ELR (cell line): ENCODE data around the gene FAM234A.
A peak's percentile ranks its signal among the peaks of the same experiment; 100 is the strongest.
"Not testable (repeated sequence)": the region's sequence is repeated elsewhere in the genome, so short reads cannot be mapped to it uniquely, and the experiment has no call there.

Experiments
- DNase-seq: peaks from one replicate; pipeline ENCODE4 v3.0.0-alpha.2; 2015; ENCODE audit warnings: low read depth

The FAM234A gene

DNA sequence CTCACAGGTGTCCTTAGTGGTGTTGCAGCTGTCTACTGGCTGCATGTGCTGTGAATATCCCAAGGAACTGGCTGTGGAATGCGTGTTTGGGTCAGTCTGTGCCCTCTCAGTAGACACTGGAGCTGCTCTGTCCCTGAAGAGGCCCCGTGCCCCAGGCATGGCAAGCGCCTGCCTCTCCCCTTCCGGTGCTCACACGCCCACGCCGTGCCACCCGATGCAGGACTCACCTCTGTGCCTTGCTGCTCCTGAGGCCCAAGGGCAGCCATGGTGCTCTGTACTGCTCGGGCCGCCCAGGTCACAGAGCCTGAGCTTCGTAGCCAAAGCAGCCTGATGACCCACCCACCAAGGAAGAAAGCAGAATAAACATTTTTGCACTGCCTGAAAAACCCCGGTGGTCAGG, 31.1 kb downstream of the FAM234A start:
- no peak for DNase-seq

DNA sequence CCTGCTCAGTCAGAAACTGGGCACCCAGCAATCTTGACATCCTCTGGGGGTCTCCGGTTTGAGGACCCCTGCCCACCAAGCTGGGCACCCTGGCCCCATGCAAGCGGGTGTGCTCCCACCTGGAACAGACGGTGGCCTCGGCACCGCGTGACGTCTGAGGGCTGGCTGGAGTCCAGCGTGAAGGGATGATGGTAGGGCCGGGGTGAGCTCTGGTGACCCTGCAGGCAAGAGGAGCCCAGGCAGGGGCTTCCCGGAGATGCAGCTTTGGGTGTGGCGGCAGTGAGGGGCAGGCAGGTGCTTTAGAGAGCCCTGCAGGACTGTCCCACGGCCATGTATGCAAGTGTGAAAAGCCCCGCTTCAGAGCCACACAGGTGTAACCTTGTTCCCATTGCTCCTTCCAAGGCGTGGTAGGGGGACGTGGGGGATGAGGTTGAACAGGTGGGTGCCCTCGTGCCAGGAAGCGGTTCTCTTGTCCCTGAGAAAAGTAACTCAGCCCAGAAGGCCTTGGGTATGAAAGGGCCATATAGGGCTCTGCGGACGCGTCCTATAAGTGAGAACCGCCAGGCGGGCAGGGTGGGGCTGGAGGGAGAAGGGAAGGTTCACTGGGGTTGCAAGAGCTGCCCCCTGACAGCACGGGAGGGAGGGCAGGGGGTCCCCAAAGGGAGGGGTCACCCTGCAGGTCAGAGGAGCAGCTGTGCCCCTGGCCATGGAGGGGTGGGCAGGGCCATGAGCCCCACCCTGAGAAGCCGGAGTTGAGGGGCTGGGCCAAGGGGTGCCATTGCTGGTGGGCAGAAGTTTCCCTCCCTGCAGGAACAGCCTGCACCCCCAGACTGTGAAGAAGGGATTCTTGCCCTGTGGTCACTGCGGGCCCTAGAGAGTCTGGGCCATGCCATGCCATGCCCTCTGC, 31.9 kb downstream of the FAM234A start:
- DNase-seq: no peak

DNA sequence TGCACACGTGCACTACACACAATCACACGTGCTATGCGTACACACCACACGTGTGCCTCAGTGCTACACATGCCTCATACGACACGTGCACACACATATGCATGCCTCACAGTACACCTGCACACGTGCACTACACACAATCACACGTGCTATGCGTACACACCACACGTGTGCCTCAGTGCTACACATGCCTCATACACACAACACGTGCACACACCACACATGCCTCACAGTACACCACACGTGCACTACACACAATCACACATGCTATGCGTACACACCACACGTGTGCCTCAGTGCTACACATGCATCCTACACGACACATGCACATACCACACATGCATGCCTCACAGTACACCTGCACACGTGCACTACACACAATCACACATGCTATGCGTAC, 32.9 kb downstream of the FAM234A start:
- DNase-seq: not testable (repeated sequence)

DNA sequence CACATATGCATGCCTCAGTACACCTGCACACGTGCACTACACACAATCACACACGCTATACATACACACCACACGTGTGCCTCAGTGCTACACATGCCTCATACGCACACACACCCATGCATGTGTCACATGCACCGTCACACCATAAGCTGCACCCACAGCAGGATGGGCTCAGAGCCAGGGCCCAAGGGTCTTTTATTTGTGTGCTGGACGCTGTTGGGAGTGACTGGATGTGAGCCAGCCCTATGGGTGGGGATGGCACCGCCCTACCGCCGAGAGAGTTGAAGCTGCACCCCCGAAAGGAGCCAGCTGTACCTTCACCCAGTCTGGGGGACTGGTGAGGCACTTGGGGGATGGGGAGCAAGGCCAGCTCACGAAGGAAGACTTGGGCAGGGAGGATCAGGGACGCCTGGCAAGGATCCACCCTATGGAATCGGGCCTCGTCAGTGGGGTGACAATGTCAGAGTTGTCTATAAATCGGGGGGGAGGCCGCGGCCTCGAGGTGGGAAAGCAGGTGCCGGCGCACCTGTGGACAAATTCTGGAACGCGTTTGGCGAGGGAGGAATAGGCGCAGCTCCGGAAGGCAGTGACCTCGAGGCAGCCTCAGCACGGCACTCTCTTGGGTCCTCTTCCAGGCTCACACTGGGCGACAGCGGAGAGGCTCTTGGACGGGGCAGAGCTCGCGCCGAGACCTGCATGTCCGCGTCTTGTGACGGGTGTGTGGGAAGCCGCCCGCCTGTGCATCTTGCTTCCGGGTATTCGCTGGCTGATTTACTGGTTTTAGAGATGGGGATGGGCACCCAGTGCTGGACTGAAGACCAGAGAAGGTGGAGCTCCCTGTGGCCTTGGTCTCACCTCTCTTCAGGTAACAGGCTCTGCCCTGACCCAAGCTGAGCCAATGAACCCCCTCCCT, 33.8 kb downstream of the FAM234A start:
- DNase-seq: no peak

DNA sequence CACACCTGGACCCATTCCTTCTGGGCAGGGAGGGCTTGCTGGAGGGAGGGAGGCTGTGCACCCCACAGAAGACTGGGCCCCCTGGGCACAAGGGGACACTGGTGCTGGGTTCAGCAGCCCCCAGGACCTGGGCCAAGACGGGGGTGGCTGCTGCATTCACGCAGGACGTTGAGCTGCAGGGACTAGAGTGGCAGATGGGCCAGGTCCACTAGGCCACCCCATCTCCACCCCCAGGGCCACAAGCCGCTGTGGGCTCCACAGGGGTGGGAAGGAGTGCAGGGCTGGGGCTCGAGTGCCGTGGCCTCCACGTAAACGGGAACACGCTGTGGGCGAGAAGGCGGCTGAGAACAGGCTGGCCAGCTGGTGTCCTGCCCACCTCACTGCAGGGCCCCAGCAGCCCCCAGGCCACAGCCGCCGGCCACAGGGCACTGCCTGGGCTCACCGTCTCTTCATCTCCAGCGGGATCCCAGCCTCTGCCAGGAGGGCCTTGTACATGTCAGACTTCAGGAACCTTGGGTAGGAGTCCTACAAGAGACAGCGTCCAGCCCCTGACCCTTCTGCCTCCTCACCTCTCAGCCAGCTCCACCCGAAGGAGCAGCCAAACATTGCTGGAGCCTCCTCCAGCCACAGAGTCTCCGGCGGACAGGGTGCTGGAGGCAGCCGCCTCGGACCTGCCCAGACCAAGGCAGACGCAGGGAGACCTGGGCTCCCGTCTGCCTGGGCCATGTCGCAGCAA, 34.6 kb downstream of the FAM234A start:
- DNase-seq: no peak

DNA sequence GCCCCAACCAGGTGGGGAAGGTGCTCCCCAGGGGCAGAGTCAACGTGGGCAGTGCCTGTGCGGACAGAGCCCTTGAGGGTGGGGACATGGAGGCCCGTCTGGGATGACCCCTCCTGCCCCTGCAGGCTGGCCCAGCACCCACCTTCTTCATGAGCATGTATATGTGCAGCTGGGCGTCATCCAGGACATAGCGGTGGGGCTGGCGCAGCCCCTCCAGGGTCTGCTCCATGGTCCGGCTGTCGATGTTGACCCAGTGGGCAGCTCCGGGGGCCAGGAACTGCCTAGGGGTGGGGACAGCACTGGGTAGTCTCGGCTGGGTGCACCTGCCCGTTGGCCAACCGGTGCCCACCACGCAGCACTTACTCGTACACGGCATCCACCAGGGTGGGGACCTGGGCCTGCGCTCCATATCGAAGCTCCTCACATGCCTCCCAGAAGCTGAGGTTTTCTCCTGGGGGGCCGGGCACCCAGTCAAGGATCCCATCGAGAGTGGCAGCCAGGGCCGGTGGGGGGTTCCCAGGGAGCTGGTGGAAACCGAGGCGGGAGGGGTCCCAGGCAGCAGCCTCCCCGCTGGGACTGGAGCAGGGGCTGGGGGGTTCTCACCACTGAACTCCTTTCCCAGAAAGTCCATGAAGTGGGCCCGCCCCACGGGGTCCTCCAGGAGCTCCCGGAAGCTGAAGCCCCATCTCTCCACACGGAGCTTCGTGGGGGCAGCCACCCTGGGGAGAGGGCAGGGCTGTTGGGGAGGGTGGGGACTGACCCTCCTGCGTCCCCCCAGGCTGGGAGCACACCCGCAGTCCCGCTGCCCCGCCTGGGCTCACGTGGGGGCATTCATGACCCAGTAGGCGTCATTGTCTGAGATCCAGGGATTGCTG, 36.0 kb downstream of the FAM234A start:
- no peak for DNase-seq

DNA sequence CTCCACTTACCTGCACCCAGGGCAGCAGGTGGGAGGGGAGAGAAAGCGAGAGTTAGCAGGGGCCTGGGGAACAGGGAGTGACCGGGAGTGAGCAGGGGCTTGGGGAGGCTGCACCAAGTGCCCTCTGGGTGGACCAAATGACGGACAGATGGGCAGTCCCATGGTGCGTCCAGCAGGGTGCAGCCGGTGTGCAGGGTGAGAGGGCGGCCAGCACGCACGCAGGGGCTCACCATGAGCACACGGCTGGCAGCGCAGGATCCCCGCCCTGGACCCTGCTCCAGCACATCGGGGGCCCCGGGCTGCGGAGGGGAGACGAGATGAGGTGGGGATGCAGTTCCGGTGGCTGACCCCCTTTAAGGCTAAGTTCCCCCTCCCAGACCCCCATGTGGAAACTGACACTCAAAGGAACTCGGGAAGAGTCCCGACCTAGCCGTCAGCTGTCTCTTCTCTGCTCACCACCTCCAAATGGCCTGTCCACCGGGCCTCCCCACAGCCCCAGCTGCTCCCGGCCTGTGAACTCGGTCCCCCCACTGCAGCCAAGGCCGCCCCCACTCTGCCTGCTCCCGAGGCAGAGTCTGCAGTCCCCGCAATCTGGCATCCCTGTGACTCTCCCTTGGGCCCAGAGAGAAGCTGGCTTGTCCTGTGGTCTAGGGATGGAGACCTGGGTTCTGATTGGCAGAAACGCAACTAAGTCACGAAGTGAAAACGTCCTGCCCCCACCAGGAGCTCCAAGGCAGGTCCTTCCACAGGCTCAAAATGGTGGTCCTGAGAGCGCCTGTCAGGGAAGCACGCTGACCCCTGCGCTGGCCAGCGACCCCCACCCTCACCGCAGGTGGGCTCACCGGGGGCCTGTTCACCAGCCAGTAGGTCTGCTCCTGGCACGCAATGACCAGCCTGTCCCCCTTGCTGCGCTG, 38.3 kb downstream of the FAM234A start:
- DNase-seq: no peak

DNA sequence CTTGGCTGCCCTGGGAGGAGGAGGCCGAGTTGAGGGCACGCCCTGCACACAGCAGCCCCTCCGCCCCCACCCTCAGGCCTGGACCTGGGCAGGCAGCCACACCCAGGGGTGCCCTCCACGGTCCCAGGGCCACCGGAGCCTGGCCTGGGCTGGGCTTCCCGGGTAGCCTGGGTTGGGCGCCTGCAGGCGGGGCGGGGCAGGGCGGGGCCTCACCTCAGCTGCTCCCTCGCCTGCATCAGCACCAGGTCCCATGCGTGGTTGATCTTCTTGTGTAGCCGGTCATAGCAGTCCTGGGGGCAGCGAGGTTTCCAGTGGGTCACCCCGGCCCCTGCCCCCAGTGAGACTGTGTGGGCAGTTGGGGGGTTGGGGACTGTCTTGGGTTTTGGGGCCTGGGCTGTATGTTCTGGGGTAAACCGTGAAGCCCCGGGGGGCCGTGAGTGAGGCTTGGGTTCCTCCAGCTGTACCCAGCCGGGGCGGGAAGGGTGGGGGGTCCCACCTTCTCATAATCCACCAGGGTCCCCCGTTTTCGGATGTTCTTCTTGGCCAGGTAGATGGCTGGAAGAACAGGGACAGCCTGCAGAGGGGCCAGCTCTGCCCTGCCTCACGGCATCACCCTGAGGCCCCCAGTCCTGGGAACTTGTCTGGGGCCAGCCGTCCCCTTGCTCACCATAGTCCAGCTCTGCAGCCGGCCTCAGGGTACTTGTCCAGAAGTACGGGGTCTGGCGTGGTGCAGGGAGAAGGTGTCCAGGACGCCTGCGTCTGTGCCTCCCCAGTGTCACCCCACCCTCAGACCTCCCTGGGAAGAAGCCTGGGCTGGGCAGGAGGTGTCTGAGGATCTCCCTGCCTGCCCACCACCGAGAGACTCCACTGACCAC, 39.2 kb downstream of the FAM234A start:
- no peak for DNase-seq

DNA sequence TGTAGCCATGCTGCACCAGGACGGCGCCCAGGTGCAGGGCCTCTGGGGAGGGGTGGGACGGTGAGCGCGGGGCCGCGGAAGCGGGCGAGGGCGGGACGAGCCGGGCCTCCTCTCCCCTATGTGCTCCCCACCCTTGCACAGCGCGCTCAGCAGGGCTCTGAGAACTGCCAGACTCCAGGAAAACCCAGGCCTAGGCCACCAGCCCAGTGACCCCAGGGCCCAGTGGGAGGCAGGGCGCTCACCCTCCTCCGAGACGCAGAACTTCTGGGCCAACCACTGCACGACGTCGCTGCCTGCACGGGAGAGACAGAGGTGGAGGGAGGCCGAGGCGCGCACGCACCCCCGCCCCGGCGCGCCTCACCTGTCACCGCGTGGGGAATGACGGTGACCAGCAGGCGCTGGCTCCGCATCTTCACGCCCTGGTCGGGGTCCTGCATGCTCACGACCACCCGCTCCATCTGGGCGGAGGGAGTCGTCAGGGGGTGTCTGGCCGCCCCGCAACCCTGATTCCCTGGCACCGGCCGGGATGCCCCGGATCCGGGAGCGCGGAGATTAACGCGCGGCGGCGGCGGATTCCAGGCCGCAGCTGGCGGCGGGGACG, 40.5 kb downstream of the FAM234A start:
- no peak for DNase-seq

DNA sequence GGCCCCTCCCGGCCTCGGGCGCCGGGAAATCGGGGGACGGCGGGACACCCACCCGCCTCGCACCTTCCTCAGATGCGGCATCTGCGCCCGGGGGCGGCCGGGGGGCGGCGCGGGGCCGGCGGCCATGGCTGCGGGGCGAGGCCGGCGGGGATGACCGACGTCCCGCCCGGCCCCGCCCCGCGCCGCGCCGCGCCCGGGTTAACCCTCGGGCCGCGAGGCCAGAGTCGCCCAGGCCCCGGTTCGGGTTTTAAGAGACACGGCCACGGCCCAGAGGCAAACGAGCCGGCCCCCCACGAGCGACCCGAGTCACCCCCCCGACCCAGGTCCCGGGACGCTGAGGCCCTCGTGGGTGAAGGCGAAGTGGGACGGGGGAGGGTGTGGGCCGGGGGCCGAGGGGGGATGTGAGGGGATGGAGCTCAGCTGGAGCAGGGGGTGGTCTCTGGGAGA, 41.2 kb downstream of the FAM234A start, which contains the start of gene RGS11:
Gene RGS11, minus strand, starts transcription at position 159 of the 447 bp plus-strand sequence. Its CDS starts 33 bp downstream, at position 126.
- no peak for DNase-seq

DNA sequence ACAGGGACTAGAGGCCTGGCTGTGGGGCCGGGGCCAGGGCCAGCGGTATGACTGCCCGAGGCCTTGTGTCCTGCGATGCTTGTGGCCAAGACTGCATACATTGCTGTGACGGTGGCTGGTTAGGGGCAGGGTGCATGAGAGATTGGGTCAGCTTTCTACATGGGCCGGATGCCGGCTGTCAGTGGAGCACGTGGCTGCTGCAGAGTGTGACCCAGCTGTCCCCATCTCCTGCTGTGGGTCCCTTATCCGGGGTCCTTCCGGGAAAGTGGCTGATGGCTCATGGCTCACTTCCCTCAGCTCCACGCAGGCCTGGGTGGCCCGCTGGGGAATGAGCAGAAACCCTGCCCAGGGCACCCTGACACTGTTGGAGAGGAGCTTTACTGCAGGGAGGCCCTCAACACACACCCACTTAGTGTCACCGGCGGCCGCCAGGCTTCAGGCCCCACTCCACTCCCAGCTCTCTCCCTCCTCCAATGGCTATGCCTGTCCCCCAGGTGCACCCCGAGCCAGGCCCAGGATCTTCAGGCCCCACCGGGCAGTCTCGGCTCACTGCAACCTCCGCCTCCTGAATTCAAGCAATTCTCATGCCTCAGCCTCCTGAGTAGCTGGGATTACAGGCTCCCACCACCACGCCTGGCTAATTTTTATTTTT, 41.9 kb downstream of the FAM234A start:
- no peak for DNase-seq

DNA sequence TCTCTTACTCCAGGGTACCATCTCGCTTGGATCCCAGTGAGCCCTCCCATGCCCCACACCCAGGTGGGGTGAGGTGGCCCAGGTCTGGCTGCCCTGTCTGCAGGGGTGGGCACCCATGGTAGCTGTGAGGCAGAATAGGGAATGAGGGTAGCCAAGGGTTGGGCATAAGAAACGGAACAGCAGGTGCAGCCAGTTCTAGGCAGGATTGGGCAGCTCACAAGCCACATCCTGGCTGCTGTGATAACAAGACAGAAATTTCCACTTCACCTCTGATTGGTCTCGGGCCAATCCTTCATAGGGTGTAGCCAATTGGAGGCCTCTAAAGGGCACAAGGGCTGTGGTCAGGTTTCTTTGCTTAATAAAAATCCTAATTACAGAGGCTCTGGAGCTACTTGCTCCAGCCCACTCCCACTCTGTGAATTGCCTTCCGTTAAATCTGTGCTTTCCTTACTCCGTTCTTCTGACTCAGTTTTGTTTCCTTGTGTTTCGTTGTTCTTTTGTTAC, 44.3 kb downstream of the FAM234A start:
- peak; percentile 43 for DNase-seq

DNA sequence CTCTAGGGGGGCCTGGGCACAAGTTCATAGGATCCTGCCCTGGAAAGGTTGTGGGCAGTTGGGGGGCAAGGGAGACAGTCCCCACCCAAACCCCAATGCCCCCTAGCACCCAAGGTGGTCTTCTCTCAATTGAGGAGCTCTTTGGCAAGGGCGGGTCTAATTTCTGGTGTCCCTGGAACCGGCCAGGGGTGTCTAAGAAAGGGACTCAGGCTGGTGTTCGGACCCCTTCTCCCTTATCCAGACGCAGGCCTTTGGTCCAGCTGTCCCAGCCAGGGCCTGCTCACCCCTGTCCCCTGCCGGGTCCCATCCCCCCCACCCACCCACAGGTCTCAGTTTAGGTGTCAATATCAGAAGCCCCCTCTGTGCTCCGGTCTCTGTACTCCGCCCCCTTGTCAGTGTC, 44.9 kb downstream of the FAM234A start:
- DNase-seq: no peak

DNA sequence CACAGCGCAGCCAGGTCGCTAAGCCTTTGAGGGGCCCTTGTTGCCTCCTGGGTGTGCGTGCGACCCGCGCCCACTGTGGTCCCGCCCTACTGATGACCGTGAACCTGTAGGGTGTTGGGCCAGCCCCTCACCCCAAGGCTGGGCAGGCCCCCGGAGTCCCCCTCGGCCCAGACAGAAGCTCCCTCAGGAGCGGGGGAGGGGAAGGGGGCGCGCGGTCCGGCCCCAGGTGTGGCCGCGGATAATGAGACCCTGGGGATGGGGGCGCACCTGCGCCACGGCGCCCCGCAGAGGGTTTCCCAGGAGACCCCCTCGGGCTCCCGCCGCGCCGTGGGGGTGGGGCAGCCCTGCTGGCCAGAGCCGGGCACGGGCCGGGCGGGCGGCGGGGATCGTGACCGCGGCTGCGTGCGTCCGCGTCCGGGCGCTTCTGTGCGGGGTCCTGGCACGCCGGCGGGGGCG, 45.4 kb downstream of the FAM234A start:
- no peak for DNase-seq

DNA sequence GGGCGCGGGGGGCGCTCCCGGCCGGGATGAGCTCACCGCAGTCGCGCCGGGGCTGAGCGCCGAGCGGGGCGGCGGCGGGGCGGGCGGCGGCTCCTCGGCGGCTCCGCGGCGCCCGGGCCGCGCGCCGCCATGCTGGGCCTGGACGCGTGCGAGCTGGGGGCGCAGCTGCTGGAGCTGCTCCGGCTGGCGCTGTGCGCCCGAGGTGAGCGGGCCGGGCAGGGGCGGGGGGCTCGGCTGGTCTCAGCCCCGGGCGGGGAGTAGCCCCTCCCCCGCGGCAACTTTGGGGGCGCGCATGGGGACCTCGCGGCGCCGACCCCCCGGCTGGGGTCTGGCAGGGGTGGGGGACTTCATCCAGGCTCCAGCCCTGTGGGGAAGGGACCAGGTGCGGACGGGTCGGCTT, 45.9 kb downstream of the FAM234A start, which contains the start of gene ARHGDIG:
Gene ARHGDIG, plus strand, starts transcription at position 40 of the 400 bp plus-strand sequence. Its CDS starts 90 bp downstream, at position 130.
- no peak for DNase-seq

DNA sequence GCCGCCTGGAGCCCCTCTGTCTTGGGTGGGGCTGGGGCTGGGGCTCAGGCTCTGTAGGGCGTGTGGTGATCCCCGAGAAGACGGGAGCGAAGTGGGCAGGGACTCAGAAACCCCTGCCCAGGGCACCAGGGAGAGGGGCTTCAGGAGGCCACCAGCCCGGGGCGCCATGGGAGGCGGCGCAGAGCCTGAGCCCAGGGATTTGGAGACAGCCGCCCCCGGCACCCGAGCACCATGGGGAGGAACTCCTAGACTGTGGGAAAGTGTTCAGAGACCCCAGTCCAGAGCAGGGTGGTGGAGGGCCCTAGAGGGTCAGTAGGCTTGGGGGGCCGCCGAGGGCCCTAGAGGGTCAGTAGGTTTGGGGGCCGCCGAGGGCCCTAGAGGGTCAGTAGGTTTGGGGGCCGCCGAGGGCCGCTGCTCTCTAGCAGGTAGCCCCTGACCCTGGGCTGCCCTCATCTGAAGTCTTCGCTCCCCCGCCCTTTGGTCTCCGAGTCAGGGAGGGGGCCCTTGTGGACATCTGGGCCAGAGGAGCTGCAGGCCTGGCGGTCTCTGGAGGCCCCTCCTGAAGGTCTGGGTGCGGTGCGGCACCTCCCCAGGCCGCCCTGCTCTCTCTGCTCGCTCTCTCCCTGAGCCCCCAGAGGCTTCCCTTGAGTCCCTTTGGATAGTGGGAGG, 46.5 kb downstream of the FAM234A start:
- no peak for DNase-seq
